Gastrocnemius medialis (tissue), 4 donors: Measurements from ENCODE around the gene SETBP1.

Experiments used
- CTCF ChIP-seq, 5 experiments: fragments of 450-650 bp in 3 of 5; fragments of 200-600 bp in 2 of 5; sonication (generic) in 2 of 5; IDR thresholded peaks in 4 of 5; conservative IDR thresholded peaks in 1 of 5; 1 replicate in 4 of 5; 2 replicates in 1 of 5; pipeline ENCODE4 v1.5.1; 2016 to 2019; ENCODE audit warnings: antibody characterized with exemption in 5 of 5, mild to moderate bottlenecking in 3 of 5, moderate library complexity in 3 of 5
- POLR2A ChIP-seq, 2 donors: fragments of 450-650 bp; IDR thresholded peaks; one replicate each; pipeline ENCODE4 v1.6.1; 2017; ENCODE audit warnings: antibody characterized with exemption in 2 of 2, mild to moderate bottlenecking in 2 of 2, moderate library complexity in 2 of 2

- TF ChIP-seq CTCF (IDR thresholded peaks at IDR 0.05 in 4 of 5, conservative IDR thresholded peaks at IDR 0.05 in 1 of 5) (no peak), POLR2A (IDR thresholded peaks at IDR 0.05) (no peak)
These were observed 17.8 kb downstream of the SETBP1 start for GRCh38 chr18:44698518-44698917.
